ENCODE results near the gene OSM.

Gene OSM

GRCh38 chr22:30279046-30279788 is 12.6 kb upstream of the OSM start:
- Mint-ChIP-seq H3K4me3 (no peak overlapping the region), H3K27ac (no peak overlapping the region), H3K4me1 (peaks cover 16% of the 10 kb centered on the region), H3K9me3 (no peaks in the 10 kb centered on the region), H3K36me3 (ENCODE audit: low read depth) (no peaks in the 10 kb centered on the region), H3K27me3 (ENCODE audit: low read depth, poor library complexity) (peaks cover 6% of the 10 kb centered on the region)
- TF ChIP-seq CTCF (IDR thresholded peaks at IDR 0.05), result no peak
- DNase-seq, result no peak

GRCh38 chr22:30277547-30278344 is 11.1 kb upstream of the OSM start:
- Mint-ChIP-seq H3K27ac (no peak overlapping the region), H3K4me1 (peaks cover 13% of the 10 kb centered on the region), H3K36me3 (ENCODE audit: low read depth) (no peaks in the 10 kb centered on the region), H3K4me3 (no peak overlapping the region), H3K9me3 (no peaks in the 10 kb centered on the region), H3K27me3 (ENCODE audit: low read depth, poor library complexity) (peaks cover 16% of the 10 kb centered on the region)
- no peak for DNase-seq
- no peak for TF ChIP-seq CTCF (IDR thresholded peaks at IDR 0.05)

- no peak for TF ChIP-seq CTCF (IDR thresholded peaks at IDR 0.05)
- H3K27me3 Mint-ChIP-seq (ENCODE audit: low read depth, poor library complexity), result peaks cover 18% of the 10 kb centered on the region
- H3K27ac Mint-ChIP-seq, result peak overlapping the region; percentile 23
- no peaks in the 10 kb centered on the region for H3K9me3 Mint-ChIP-seq
- no peak for DNase-seq
- H3K4me3 Mint-ChIP-seq, result no peak overlapping the region
- peaks cover 13% of the 10 kb centered on the region for H3K4me1 Mint-ChIP-seq
- H3K36me3 Mint-ChIP-seq (ENCODE audit: low read depth), result no peaks in the 10 kb centered on the region
These were observed 9.4 kb upstream of the OSM start for GRCh38 chr22:30276039-30276438.

- H3K27me3 Mint-ChIP-seq (ENCODE audit: low read depth, poor library complexity), result peaks cover 18% of the 10 kb centered on the region
- H3K36me3 Mint-ChIP-seq (ENCODE audit: low read depth), result no peaks in the 10 kb centered on the region
- no peak for DNase-seq
- no peak overlapping the region for H3K27ac Mint-ChIP-seq
- H3K4me3 Mint-ChIP-seq, result no peak overlapping the region
- no peaks in the 10 kb centered on the region for H3K9me3 Mint-ChIP-seq
- no peak for TF ChIP-seq CTCF (IDR thresholded peaks at IDR 0.05)
- peaks cover 13% of the 10 kb centered on the region for H3K4me1 Mint-ChIP-seq
These were observed 9.0 kb upstream of the OSM start for GRCh38 chr22:30275625-30276024.

GRCh38 chr22:30274437-30274812 is 7.8 kb upstream of the OSM start:
- Mint-ChIP-seq H3K27ac (no peak overlapping the region), H3K4me1 (peaks cover 13% of the 10 kb centered on the region), H3K27me3 (ENCODE audit: low read depth, poor library complexity) (peaks cover 18% of the 10 kb centered on the region), H3K4me3 (no peak overlapping the region), H3K36me3 (ENCODE audit: low read depth) (no peaks in the 10 kb centered on the region), H3K9me3 (no peaks in the 10 kb centered on the region)
- no peak for DNase-seq
- no peak for TF ChIP-seq CTCF (IDR thresholded peaks at IDR 0.05)

Measured in nephron progenitor cell (in vitro differentiated cells).